HG03378 (cell line): ENCODE data around the gene TXLNG.
A peak's percentile ranks its signal among the peaks of the same experiment; 100 is the strongest.
"Not testable (repeated sequence)": the region's sequence is repeated elsewhere in the genome, so short reads cannot be mapped to it uniquely, and the experiment has no call there.

Experiments
- ATAC-seq: cut with Tn5 transposase; IDR thresholded peaks from one replicate; pipeline ENCODE4 v1.9.1; 2021; ENCODE audit warnings: mild to moderate bottlenecking, moderate library complexity; ENCODE audit not compliant: unreplicated experiment

TXLNG gene

GRCh38 chrX:16786139-16786790, at the start of gene TXLNG:
TXLNG (plus strand) TSS chrX:16786466; CDS start chrX:16786488, 22 bp downstream.
- peak; percentile 99 for ATAC-seq

DNA sequence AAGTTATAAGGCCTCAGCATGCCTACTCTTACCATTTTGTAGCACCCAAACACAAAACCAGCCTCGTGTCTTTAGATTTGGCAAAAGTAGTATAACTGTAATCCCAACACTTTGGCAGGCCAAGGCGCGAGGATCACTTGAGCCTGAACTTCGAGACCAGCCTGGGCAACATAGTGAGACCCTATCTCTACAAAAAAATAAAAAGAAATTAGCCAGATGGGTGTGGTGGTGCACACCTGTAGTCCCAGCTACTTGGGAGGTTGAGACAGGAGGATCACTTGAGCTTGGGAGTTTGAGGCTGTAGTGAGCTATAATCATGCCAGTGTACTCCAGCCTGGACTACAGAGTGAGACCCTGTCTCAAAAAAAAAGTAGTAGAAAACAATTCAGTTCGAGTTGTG, 49.2 kb upstream of the TXLNG start:
- ATAC-seq, result no peak

DNA sequence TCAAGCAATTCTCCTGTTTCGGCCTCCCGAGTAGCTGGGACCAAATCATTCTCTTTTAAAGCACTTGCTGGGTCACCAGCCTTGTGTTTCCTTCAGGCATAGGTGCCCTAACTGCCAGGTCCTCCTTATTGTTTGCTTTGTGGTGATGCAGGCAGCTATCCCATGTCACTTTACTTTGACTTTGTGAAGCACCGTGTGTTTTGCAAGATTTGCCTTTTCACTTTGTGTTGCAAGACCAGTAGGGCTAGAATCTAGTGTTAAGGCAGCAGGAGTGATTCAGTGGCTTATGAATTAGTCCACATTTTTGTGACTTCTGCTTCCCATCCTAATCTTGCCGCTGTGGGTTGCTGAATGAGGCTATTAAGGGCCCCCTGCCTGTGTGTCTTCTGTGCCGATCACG, 46.7 kb upstream of the TXLNG start:
- ATAC-seq, result no peak

DNA sequence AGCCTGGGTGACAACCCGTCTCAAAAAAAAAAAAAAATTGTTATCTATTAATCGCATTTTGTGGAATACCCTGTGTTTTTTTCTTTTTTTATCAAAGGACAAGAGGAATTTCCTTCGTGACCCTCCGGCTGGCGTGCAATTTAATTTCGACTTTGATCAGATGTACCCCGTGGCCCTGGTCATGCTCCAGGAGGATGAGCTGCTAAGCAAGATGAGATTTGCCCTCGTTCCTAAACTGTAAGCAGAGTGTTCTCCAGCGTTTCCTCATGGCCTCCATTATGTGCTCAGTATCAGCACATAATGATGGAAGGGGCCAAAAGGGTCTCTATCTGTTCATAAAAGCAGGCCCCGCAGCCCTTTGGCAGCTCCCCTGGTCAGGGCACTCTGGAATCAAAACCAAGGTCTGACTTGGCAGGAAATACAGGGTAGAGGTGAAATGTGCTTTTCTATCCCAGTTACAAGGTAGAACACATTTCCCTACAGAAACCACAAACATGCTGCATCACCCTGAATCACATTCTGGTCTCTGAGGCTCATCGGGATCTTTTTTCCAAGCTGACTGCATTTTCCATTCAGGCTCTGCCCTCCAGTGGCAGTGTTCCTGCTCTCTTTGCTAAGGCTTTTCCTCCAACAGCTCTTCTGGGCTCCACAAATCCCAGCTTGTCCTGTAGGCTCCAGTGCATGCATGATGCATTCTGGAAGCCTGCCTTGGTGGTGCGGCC, 42.5 kb upstream of the TXLNG start:
- no peak for ATAC-seq

DNA sequence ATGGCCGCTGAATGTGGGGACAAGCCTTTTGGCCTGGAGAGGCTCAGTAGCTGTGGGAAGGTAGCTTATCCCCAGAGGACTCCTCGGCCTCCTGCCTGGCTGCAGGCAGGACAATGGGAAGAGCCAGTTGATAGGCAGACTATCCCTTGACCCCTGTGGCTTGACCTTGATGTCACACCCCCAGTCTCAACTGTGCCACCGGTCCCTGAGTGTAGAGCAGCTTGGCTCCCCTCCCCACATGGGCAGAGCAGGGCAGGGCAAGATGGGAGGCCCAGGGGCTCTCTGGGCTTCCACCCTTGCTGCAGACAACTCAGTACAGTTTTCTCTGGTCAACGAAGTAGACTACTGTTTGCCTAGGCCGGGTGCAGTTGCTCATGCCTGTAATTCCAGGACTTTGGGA, 41.2 kb upstream of the TXLNG start:
- ATAC-seq, result no peak

DNA sequence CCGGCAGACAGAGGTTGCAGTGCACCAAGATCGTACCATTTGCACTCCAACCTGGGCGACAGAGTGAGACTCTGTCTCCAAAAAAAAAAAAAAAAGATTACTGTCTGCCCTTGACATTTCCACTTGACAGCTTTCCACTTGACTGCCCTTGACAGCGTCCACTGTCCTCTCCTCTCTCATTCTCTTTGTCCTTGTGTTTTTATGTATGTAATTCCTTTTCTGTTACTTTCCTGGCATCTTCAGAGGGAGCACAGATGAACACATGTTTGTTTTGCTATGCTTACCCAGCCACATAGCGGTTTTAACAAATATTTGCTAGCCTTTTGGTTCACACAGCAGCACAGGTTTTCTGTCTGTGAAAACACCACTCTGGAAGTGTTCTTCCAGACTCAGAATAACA, 40.6 kb upstream of the TXLNG start:
- no peak for ATAC-seq

GRCh38 chrX:16748425-16748824, 37.8 kb upstream of the TXLNG start:
- ATAC-seq, result no peak

DNA sequence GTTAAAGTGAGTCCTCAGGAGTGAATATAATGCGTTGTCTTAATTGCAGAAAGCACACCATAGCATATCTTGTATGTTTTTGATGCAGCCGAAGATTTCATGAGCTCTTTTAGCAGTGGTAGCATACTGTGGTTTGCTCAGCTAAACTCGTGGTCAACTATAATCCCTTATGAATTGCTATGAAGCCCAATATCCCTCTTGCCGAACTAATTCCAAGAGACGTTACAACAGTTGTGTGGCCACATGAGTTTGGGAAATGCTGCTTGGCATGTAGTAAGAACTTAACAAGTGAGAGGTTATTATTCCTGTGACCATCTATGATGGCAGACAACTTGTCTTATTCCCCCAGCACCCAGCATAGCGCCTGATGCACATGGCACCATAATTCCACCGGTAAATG, 36.1 kb upstream of the TXLNG start:
- ATAC-seq, result no peak

DNA sequence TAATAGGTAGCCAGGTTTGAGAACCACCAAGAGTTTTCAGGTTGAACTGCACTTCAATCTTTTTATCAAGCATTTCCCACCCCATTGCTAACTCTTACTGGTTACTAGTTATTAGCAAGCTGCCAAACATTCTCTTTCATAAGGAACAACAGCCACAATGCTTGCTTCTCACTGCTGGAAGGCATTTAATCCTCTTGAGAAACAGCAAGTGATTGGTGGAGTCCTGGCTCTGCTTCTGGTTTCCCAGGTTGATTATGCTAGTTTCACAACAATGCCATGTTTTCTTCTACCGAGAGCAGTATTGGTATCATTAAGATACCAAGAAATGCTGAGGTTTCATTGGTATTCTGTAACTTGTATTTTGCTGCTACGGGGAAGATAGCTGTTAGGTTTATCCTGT, 32.2 kb upstream of the TXLNG start:
- ATAC-seq, result no peak

DNA sequence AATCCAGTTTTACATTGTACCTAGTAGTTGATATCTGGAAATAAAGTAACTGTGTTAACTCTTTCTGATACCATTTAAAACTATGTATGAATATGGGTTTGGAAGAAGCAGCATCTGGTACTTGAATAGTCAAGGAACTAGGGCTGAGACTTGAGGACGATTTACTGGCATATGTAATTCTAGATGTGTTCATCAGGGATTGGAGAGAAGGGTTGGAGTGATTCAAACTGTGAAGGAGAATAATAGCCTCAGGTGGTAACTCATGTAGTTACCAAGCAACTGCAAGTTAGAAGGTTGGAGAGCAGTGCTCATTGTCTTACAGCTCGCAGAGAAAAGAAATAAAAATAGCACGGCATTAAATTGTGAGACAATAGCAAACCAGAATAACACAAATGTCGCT, 29.5 kb upstream of the TXLNG start:
- no peak for ATAC-seq

DNA sequence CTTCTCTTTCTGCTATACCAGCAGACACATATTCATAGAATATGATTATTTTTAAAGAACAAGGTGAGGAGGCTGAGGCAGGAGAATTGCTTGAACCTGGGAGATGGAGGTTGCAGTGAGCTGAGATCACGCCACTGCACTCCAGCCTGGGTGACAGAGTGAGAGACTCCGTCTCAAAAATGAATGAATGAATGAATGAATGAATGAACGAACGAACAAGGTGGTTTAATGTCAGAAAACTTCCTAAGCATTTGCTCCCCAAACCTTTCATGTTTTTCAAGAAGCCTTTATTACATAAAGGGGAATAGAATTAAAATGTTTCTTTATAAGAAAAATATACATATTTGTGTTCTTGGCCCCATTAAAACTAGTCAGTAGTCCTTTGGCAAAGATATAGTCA, 24.8 kb upstream of the TXLNG start:
- ATAC-seq, result not testable (repeated sequence)

DNA sequence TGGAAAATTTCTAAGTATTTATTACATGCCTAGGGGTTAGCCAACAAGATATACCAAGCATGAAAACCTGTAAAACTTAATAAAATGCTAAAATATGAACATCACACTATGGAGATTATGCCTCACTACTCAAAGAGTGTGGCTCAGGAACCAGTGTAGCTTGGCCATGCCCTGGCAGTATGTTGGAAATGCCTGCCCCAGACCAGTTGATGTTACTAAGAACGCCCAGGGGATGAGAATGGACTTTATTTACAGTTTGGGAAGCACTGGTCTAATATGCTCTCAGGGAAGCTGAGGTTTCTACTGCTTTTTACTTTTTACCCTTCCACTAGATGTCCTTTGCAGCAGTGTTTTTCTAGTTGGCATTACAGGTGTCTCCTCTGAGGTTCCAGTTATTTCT, 23.7 kb upstream of the TXLNG start:
- ATAC-seq, result no peak

DNA sequence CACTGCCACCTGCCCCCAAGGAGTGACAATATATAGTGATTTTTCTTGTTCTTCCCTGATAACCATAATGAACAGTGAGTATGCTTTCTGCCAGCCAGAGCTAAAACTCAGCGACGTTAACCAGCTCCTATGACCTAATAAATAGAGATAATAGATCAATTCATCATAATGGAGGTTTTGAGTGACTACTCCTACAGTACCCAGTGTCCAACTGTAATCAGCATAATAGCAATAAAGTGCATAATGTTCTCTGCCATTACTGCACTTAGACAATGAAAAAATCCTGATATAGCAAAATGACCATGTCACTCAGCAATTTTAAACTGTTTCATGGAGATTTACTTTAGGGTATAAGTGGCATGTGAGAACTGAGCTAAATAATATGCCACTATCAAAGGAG, 20.7 kb upstream of the TXLNG start:
- no peak for ATAC-seq

DNA sequence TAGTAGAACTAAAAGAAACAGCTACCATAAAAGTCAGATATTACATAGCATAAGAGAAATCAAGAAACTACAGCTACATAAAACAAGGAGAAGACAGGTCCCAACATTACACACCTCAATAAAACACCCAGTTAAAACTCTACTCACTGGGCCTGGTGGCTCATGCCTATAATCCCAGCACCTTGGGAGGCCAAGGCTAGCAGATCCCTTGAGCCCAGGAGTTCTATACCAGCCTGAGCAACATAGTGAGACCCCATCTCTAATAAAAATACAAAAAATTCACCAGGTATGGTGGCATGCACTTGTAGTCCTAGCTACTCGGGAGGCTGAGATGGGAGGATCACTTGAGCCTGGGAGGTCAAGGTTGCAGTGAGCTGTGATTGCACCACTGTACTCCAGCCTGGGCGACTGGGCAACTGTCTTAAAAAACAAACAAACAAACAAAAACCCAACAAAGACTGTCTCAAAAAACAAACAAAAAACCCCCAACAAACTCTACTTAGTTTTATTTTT, 15.2 kb upstream of the TXLNG start:
- ATAC-seq, result no peak

GRCh38 chrX:16771483-16772398, 14.5 kb upstream of the TXLNG start:
- ATAC-seq, result no peak

DNA sequence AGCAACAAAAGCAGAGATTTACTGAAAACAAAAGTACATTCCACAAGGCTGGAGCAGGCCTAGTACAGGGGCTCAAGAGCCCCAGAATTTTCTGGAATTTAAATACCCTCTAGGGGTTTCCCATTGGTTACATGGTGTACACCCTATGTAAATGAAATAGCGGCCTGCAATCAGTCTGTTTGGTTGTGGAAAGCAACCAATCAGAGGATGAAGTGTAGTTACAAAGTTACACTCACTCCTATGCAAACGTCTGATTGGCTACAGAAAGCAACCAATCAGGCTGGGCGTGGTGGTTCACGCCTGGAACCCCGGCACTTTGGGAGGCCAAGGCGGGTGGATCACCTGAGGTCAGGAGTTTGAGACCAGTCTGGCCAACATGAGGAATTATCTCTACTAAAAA, 13.8 kb upstream of the TXLNG start:
- ATAC-seq, result no peak

GRCh38 chrX:16774746-16775145, 11.5 kb upstream of the TXLNG start:
- no peak for ATAC-seq

DNA sequence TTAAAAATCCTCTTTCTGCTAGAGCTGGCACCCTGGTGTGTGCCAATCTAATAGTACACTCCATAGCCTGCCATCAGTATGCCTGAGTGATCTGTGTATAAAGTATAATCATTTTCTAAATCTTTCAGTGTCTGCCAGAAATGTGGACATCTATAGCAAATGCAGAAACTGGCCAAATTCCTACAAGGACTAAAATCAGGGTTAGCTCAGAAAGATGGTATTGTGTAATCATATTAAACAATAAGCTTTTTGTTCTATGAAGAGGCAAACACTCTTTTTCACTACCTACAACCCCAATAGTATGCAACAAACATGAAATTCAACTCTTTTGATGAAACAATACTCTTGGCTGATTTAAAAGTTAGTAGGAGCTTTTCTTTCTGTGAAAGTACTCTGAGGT, 7.7 kb upstream of the TXLNG start:
- no peak for ATAC-seq

DNA sequence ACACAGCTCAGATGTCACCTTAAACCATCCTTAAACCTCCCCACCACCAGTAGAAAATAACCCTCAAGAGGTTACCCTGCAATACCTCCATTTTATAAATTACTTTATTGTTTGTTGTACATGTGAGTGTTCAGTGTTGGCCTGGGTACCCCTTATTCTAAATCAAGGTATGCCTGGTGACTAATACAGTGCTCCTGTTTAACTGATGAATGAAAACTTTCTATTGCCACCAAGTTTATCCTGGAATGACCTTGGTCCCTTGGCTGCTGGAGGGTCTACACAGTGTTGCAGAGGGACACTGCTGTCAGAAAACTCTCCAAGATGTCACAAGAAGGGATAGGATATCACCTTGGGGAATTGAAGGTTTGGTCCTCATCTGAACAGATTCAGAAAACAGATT, 7.3 kb upstream of the TXLNG start:
- ATAC-seq, result no peak

GRCh38 chrX:16779815-16780214, 6.5 kb upstream of the TXLNG start:
- ATAC-seq, result not testable (repeated sequence)

GRCh38 chrX:16783452-16783851, 2.8 kb upstream of the TXLNG start:
- ATAC-seq, result no peak
